CD4-positive, alpha-beta T cell treated with Interferon alpha-2 for 1 hour (primary cell): ENCODE measurements around the gene C14orf132.

Source experiments
- DNase-seq, 2 donors: peaks; one replicate each; pipeline ENCODE4 v3.0.0-alpha.2; 2020 to 2022

C14orf132 gene

GRCh38 chr14:96125536-96125935 is 86.4 kb downstream of the C14orf132 start:
- DNase-seq = no peak

DNA sequence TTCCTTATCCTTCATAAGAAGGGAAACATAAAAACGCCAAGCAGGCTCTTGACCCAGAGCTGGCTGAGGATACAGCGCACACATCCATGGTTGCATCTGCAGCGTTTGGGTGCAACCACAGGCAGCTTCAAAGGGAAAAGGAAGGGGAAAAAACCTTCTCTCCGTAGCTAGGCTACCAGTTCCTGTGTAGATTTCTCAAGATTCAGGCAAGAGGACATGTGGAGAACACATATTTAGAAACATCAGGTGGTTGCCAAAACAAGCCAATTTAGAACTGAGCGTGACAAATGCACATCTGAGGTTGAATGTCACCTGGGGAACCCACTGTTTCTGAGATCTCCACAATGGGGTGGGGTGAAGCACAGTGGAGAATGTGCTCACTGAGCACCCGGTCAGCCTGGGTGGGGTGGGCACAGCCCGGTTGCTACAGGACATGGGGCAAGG is 87.2 kb downstream of the C14orf132 start:
- DNase-seq = peak; percentile 29 to 66

GRCh38 chr14:96126783-96127271 is 87.7 kb downstream of the C14orf132 start:
- DNase-seq = no peak

GRCh38 chr14:96129128-96129736 is 90.1 kb downstream of the C14orf132 start:
- no peak for DNase-seq

DNA sequence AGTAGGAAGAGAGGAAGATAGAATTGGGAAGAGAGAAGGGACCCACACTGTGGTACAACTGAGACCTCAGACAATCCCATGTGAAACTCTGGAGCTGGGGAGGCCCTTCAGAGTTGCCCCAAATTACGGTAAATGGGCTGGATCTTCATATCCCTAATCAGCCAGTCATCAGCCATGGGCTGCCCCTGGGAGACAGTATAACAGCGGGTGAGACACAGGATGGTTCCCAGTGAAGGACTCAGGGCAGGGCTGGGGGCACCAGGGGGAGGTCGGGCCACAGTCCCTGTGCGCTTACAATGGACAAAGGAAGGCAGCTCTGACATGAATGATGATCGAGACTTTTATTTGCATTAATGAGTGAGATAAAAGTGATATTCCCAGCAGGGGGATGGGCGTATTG is 91.2 kb downstream of the C14orf132 start:
- no peak for DNase-seq

DNA sequence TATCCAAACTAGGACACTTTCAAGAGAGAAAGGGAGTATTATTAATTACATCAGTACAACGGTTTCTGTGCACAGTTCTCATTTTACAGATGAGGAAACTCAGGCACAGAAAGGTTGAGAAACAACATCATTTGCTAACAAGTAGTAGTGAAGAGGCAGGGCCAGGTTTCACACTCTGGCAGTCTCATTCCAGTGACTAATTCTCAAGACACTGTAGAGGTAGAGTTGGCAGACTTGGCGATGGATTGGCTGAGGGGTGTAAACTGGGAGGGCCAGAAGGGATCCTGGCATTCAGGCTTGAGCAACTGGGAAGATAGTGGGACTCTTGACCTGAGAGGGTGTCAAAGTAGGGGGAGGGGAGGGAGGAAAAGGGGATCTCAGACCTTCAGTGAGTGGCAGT is 91.7 kb downstream of the C14orf132 start:
- no peak for DNase-seq

DNA sequence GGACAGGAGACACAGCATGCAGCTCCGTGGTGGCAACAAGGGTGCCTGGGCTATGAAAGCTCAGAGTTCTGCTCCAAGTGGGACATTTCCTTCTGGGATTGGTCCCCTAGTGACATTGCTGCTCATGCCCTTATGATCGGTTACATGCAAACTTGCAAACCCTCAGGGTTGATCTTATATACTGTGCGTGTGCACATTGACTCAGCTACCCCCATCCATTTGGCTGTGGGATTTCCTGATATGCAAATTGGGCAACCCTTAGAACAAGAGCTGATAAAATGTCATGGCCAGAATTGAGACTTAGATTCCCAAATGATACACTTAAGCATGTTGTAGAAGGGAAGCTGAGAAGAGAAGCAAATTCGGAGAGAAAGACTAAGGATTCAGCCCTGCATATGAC is 92.7 kb downstream of the C14orf132 start:
- no peak for DNase-seq

DNA sequence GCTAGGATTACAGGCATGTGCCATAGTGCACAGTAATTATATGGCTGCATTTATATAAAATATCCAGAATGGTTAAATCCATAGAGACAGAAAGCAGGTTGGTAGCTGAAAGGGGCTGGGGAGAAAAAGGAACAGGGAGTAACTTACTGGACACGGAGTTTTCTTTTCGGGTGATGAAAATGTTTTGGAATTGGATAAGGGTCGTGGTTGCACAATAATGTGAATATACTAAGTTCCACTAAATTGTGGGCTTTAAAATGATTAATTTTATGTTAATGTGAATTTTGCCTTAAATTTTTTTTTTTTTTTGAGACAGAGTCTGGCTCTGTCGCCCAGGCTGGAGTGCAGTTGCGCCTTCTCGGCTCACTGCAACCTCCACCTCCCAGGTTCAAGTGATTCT is 95.3 kb downstream of the C14orf132 start:
- no peak for DNase-seq

DNA sequence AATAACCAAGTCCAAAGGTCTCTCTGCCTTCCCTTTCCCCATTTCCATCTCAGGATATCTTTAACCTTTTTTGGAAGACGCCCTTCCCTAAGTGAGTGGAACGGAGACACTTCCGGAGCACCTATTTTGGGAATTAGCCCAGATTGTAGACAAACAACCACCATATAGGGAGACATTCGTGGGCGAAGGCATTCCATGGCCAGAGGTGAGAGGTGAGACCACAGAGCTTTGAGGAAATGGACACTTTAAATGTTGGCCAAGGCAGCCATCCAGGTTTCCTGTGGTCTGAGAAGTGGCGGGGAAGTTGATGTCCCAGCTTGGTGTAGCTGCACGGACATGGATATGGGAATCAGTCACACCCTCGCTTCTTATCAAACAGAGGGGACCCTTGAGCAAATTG is 96.1 kb downstream of the C14orf132 start:
- DNase-seq = no peak

DNA sequence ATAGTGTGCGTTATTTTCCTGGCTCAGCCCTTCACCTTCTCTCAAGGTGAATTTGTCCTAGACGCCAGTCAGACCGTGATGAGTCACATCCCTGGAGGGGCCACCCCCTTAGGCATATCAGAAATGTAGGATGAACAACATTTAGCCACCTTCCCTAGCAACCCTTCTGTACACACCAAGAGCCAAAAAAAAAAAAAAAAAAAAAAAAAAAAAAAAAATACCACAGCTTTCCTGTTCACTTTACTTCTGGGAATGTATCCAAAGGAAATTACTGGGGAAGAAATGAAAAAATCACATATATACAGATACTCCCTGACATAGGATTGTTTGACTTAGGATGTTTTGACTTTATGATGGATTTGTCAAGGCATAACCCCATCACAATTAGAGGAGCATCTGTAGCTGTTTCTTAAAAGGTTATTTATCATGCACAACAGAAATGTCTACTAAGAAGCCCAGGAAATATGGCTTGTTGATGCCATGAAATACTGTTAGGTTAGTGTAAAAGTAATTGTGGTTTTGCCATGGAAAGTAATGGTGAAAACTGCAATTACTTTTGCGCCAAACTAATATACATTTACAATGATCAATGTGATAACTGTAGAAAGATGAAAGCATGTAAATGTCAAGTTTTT is 97.3 kb downstream of the C14orf132 start:
- DNase-seq = no peak

DNA sequence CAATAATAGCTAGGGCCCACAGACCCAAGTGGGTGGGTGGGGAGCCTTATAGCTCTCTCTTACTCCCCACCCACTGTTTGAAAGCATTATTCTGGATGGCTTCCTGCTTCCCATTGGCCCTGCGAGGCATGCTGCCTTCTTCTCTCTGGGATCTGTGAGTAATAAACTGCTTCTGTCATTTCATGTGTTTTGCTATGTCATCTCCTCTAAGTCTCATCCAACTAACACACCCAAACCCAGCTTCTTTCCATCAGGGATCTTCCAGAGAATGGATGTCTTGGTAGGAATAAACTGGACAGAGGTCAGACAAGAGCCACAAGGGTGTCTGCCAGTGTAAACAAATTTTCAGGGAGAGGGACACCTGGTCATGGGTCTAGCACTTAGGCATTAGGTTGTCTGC is 99.1 kb downstream of the C14orf132 start:
- DNase-seq = no peak

GRCh38 chr14:96139169-96139568 is 100.0 kb downstream of the C14orf132 start:
- DNase-seq = no peak

DNA sequence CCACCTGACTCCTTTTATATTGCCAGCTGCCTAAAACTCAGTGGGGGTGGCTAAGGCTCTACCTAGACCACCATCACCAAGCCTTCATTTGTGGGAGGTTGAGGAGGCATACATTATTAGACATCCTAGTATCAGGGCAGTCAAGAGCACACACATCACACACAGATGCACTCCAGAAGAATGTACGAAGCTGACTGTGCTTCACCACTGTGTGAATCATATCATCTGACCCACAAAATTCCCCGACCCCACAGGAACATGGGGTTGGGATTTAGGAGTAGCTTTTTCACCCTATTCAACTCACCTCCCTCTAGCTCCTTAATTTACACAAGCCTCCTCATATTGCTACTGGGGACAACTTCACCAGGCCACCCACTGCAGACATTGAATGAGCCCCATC is 100.7 kb downstream of the C14orf132 start:
- DNase-seq = no peak

- no peak for DNase-seq
Observed at GRCh38 chr14:96140952-96141351, 101.8 kb downstream of the C14orf132 start.
